Measurements from ENCODE around the gene MMP11.

The MMP11 gene

DNA sequence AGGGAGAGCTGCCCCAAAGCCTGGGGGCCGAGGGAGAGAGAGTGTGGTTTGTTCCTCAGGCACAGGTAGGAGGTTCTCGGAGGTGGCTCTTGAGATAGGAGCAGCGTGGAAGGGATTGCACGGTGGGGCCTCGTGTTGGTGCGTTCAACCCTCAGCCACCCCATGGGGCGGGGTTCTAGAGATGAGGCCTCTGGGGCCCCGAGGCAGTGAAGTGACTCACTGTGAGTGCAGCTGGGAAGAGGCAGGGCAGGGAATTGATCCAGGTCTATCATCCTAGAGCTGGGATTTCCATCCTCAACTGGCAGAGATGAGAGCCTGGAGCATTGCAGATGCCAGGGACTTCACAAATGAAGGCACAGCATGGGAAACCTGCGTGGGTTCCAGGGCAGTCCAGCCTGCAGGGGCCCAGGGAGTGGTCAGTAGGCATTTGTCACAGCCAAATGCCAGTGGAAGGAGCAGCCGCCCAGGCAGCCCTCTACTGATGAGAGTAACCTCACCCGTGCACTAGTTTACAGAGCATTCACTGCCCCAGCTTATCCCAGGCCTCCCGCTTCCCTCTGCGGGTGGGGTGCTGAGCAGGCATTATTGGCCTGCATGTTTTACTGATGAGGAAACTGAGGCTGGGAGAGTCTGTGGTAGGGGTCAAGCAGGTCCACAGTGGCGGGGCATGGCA is 9.0 kb downstream of the MMP11 start:
- DNase-seq = no peak

DNA sequence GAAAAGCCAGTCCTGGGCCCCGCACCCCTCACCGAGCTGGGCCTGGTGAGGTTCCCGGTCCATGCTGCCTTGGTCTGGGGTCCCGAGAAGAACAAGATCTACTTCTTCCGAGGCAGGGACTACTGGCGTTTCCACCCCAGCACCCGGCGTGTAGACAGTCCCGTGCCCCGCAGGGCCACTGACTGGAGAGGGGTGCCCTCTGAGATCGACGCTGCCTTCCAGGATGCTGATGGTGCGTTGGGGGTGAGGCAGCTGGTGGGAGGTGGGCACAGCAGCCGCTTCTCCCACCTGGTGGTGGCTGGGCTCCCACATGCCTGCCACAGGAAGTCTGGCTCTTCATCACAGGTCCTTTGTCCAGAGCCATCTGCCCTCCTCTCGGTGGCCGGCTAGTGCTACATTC is 9.6 kb downstream of the MMP11 start:
- DNase-seq = no peak

- DNase-seq = no peak
These were observed 10.1 kb downstream of the MMP11 start for GRCh38 chr22:23782703-23783102.

- no peak for DNase-seq
These were observed 10.9 kb downstream of the MMP11 start for GRCh38 chr22:23783265-23784150.

- DNase-seq = no peak
These were observed 11.6 kb downstream of the MMP11 start for GRCh38 chr22:23784215-23784732.

DNA sequence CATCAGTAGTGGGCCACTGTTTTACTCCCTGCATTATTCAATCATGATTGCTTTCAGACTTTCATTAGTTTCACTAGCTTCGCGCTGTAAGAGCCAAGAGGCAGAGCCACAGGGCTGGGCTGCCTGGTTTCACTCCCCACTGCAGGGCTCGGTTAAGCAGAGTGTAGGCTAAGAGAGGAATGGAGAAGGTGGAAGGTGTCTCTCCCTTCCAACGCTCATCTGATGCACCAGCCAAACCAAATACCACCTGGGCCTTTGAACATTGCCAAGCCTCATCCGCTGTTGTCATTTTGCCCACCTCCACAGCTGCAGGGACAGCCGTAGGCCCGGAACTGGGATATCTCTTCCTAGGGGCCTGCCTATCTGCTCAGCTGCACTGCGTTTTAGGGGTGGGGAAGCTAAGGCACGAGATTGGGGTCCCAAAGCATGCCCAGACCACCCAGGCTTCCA is 13.6 kb downstream of the MMP11 start:
- DNase-seq = no peak

- no peak for DNase-seq
These were observed 14.3 kb downstream of the MMP11 start, which contains the start of gene SMARCB1 for GRCh38 chr22:23786752-23787599. TSS of gene SMARCB1 (plus strand) at chr22:23786966. CDS start at chr22:23787170, 204 bp downstream.

- no peak for DNase-seq
These were observed 14.9 kb downstream of the MMP11 start for GRCh38 chr22:23787600-23787896.

- DNase-seq = no peak
These were observed 15.3 kb downstream of the MMP11 start for GRCh38 chr22:23787910-23788309.

GRCh38 chr22:23789121-23789520 is 16.5 kb downstream of the MMP11 start:
- DNase-seq = no peak

DNA sequence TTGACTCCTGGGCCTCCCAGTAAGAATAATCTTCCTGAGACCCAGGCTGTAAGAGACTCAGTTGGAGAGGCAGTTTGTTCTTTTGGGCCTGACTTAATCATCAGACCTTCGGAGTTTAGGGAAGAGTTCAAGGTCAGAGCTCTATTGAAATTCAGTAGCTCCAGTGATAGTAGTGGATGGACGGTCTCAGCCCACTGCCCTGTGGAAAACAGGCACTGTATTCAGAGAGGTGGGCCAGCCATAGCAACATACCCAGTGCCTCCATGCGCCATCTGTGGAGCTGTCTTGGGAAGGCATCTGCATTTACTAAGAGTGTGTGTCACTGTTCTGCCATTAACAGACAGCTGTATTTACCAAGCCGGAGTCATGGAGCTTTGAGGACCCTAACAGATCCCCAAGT is 17.0 kb downstream of the MMP11 start:
- DNase-seq = no peak

DNA sequence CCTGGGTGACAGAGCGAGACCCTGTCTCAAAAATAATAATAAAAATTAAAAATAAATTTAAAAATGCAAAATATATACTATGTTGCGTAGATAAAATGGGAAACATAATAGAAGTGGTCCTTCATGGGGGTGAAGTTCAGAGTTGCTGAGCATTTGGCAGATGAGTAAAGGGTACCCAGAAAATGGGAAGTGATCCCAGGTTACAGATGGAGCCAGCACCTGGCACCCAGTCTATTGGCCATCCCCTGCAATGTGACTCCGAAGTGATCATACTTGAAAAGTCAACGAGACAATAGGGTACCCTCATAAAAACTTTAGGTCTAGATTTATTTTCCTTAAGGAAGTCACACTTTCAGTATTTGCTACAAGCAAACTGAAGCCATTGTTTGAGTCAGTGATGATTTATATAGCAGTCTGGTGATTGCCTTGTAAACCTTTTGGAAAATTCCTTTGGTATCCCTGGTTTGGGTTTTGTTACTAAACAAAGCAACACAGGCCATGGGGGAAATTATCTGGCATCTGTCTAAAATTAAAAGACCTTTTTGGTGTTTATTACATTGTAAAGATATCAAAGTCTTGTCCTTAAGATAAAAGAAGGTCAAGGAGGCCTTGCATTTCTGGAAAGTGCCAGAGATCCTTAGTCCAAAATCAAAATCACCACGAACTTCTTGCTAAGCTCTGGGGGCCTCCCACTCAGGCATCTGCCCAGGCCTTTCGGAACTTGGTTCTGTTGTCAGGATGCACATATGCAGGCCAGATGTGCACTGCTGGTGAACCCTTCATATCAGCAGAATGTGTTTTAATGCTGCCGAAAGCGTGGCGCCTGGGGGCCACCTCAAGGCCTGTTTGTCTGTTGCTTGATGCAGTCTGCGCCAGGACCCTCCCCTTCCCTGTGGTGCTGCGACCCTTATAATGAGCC is 18.4 kb downstream of the MMP11 start:
- DNase-seq = no peak

DNA sequence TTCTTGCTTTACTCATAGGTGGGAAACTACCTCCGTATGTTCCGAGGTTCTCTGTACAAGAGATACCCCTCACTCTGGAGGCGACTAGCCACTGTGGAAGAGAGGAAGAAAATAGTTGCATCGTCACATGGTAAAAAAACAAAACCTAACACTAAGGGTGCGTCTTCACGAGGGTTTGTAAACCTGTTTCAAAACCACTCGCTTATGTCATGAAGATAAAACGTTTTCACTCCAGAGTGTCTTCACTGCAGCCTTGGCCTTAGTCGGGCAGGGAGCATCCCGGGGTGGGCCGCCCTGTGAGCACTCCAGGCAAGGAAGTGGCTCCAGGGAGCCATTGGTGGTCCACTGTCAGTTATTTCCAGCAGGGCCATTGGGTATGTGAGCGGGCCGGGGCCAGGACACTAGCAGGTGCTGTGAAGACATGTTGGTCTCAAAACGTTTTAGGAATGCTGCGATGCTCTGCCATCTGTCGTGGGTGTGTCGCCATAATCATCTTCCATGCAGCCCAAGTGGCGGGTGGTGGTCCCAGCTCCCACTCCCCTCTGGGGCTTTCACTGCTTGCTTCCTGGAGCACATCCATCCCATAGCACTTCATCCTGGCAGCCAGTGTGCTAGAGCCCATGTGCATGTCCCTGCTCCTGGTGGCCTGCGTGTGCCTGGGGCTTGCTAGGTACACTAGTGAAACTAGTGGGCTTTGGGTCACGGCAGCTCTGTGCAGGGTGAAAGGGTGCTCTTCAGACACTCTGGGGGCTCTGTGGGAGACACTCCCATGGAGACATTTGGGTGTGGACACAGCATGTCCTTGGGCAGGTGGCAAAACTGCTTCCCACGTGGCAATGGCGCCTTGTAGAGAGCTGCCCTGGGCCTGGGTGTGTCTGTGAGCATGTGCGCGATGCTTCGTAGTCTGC is 19.3 kb downstream of the MMP11 start:
- no peak for DNase-seq

DNA sequence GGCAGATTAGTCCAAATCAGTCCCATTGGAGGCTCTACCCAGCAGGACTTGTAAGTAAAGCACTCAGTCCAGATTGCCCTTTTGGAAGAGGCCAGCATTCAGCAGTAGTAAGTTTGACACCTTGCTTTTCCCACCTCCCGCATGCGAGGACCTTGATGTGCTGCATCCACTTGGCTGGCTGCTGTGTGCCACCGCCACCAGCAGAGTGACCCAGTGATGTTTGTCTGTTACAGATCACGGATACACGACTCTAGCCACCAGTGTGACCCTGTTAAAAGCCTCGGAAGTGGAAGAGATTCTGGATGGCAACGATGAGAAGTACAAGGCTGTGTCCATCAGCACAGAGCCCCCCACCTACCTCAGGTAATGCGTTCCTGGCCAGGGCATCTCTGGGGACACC is 20.7 kb downstream of the MMP11 start:
- DNase-seq = no peak

DNA sequence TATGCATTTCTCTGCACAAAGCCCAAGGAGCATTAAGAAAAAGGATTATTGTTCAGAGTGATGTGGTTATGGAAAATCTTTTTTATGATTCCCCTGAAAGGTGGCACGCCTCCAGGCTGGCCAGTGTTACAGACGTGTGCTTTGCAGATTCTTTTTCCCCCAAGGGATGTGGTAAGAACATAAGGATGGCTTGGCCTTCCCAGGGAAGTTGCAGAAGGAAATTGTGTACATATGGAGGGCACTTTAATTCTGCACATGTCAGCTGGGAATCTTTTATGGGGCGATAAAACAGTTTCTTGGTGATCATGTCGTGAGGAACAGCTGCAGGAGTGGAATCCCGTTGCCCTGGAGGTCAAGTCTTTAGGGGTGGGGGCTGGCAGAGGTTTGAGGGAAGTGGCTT is 23.8 kb downstream of the MMP11 start:
- DNase-seq = no peak

- no peak for DNase-seq
These were observed 27.9 kb downstream of the MMP11 start for GRCh38 chr22:23800297-23801237.

- DNase-seq = no peak
These were observed 28.7 kb downstream of the MMP11 start for GRCh38 chr22:23801238-23801821.

DNA sequence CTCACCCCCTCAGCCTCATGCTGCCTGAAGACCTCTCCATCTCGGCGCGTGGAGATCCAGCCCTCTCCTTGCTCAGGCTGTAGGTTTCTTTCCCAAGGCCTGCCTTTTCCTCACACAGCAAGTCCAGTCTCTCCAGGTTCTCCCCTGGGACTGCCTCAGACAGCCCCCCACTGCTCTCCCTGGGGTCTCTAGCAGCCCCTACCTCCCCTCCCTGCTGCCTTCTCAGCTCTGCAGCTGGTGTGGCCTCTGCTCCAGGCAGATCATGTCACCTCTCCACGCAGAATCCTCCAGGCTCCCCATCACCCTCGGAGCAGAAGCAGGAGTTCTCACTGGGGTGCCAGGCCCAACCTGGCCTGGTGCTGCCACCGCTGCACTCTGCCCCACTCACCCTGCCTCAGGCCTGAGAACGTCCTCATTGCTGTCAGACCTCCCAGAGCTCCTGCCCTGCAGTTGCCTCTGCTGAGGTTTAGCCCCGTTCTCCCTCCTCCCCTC is 29.3 kb downstream of the MMP11 start:
- DNase-seq = no peak

Data from NCI-H2081 treated with DMSO at 0.1 percent for 48 hours (cell line).